ENCODE measurements around the gene TMPRSS4. TPM values are rescaled to one million over a fixed set of nuclear protein-coding genes. Genes with fewer than 3 reads are reported as not detected.

TMPRSS4 gene
- total RNA-seq, 1 experiment from 2014 or later, result not detected

DNA sequence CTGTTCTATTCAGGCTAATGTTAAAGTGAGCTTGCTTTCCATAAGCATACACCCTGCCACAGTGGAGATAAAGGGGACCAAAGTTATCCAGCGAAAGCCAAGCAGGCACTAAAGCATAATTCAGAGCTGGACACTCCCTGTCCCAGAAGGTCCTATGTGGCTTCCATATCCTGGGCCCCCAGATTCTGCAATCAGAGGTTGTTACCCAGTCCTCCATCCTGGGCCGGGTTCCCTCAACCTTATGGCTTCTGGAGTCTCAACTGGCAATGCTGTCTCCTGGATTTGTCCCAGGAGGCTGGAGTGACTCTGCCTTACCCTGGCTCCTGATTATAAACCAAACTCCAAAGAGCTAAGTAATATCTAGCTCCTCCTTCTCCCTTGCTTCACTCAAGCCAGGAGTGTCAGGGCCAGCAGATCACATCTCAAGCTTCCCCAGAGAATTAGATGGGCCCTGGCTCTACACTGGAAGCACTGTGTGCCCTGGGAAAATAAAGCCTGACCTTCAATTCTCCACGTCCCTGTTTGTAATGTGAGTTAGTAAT is 23.9 kb downstream of the TMPRSS4 start:
- no peaks in the 10 kb centered on the region for H3K9me3 ChIP-seq (ENCODE audit: low read length)
- H3K9me2 ChIP-seq (replicated peaks; ENCODE audit: insufficient read depth, low read length), result no peaks in the 10 kb centered on the region
- no peak overlapping the region for H3K4me2 ChIP-seq (ENCODE audit: low read depth, low read length, poor library complexity, severe bottlenecking)
- H2AFZ ChIP-seq (ENCODE audit: low read length), result no peak overlapping the region
- no peaks in the 10 kb centered on the region for H3K79me2 ChIP-seq (ENCODE audit: low read length)
- H3K4me1 ChIP-seq (ENCODE audit: low read length), result 0 out of 2 replicates have a peak, but pooled peaks cover 3% of the 10 kb centered on the region
- H3K27me3 ChIP-seq (ENCODE audit: low read length), result no peaks in the 10 kb centered on the region
- no peak overlapping the region for H3K4me3 ChIP-seq (ENCODE audit: low read length)
- no peak for DNase-seq
- no peak overlapping the region for H3K9ac ChIP-seq (ENCODE audit: low read length)
- H4K20me1 ChIP-seq (ENCODE audit: insufficient read depth, low read depth, low read length), result no peaks in the 10 kb centered on the region
- no peaks in the 10 kb centered on the region for H3K36me3 ChIP-seq (ENCODE audit: insufficient read depth, low read length)
- no peak overlapping the region for H3K27ac ChIP-seq (ENCODE audit: low read length)

- Histone ChIP-seq H3K27me3 (ENCODE audit: low read length) (no peaks in the 10 kb centered on the region), H2AFZ (ENCODE audit: low read length) (no peak overlapping the region), H3K4me2 (ENCODE audit: low read depth, low read length, poor library complexity, severe bottlenecking) (no peak overlapping the region), H3K9ac (ENCODE audit: low read length) (no peak overlapping the region), H3K9me3 (ENCODE audit: low read length) (no peaks in the 10 kb centered on the region), H3K4me3 (ENCODE audit: low read length) (no peak overlapping the region), H3K36me3 (ENCODE audit: insufficient read depth, low read length) (no peaks in the 10 kb centered on the region), H3K9me2 (replicated peaks; ENCODE audit: insufficient read depth, low read length) (no peaks in the 10 kb centered on the region), H3K27ac (ENCODE audit: low read length) (no peak overlapping the region), H4K20me1 (ENCODE audit: insufficient read depth, low read depth, low read length) (no peaks in the 10 kb centered on the region), H3K79me2 (ENCODE audit: low read length) (no peaks in the 10 kb centered on the region), H3K4me1 (ENCODE audit: low read length) (0 out of 2 replicates have a peak, but pooled peaks cover 3% of the 10 kb centered on the region)
- DNase-seq, result no peak
Observed at GRCh38 chr11:118102721-118103261, 25.9 kb downstream of the TMPRSS4 start.

DNA sequence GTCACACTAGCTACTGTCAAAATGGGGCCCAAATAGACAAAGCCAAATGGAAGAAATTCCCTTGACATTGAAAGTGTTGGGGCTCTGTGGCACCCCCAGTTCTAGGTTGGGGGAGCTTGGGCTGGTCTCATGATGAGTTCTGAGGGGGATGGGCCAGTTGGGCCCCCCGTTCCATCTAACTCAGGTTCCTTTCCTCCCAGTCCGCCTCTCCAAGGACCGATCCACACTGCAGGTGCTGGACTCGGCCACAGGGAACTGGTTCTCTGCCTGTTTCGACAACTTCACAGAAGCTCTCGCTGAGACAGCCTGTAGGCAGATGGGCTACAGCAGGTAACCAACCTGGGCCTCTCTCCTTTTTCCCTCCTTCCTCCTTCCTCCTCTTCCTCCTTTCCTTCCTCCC is 27.6 kb downstream of the TMPRSS4 start:
- Histone ChIP-seq H3K27me3 (ENCODE audit: low read length) (no peaks in the 10 kb centered on the region), H2AFZ (ENCODE audit: low read length) (no peak overlapping the region), H3K4me2 (ENCODE audit: low read depth, low read length, poor library complexity, severe bottlenecking) (no peak overlapping the region), H3K9me2 (replicated peaks; ENCODE audit: insufficient read depth, low read length) (no peaks in the 10 kb centered on the region), H3K4me3 (ENCODE audit: low read length) (no peak overlapping the region), H3K9ac (ENCODE audit: low read length) (no peak overlapping the region), H3K36me3 (ENCODE audit: insufficient read depth, low read length) (no peaks in the 10 kb centered on the region), H3K79me2 (ENCODE audit: low read length) (no peaks in the 10 kb centered on the region), H3K9me3 (ENCODE audit: low read length) (no peaks in the 10 kb centered on the region), H3K27ac (ENCODE audit: low read length) (no peak overlapping the region), H3K4me1 (ENCODE audit: low read length) (0 out of 2 replicates have a peak, but pooled peaks cover 3% of the 10 kb centered on the region), H4K20me1 (ENCODE audit: insufficient read depth, low read depth, low read length) (no peaks in the 10 kb centered on the region)
- no peak for DNase-seq

GRCh38 chr11:118105657-118106305 is 28.9 kb downstream of the TMPRSS4 start:
- no peak for DNase-seq
- H4K20me1 ChIP-seq (ENCODE audit: insufficient read depth, low read depth, low read length), result no peaks in the 10 kb centered on the region
- no peaks in the 10 kb centered on the region for H3K27me3 ChIP-seq (ENCODE audit: low read length)
- no peaks in the 10 kb centered on the region for H3K9me2 ChIP-seq (replicated peaks; ENCODE audit: insufficient read depth, low read length)
- no peaks in the 10 kb centered on the region for H3K79me2 ChIP-seq (ENCODE audit: low read length)
- H2AFZ ChIP-seq (ENCODE audit: low read length), result no peak overlapping the region
- no peaks in the 10 kb centered on the region for H3K9me3 ChIP-seq (ENCODE audit: low read length)
- H3K4me1 ChIP-seq (ENCODE audit: low read length), result 0 out of 2 replicates have a peak, but pooled peaks cover 3% of the 10 kb centered on the region
- no peak overlapping the region for H3K4me2 ChIP-seq (ENCODE audit: low read depth, low read length, poor library complexity, severe bottlenecking)
- H3K4me3 ChIP-seq (ENCODE audit: low read length), result no peak overlapping the region
- H3K9ac ChIP-seq (ENCODE audit: low read length), result no peak overlapping the region
- H3K36me3 ChIP-seq (ENCODE audit: insufficient read depth, low read length), result no peaks in the 10 kb centered on the region
- H3K27ac ChIP-seq (ENCODE audit: low read length), result no peak overlapping the region

DNA sequence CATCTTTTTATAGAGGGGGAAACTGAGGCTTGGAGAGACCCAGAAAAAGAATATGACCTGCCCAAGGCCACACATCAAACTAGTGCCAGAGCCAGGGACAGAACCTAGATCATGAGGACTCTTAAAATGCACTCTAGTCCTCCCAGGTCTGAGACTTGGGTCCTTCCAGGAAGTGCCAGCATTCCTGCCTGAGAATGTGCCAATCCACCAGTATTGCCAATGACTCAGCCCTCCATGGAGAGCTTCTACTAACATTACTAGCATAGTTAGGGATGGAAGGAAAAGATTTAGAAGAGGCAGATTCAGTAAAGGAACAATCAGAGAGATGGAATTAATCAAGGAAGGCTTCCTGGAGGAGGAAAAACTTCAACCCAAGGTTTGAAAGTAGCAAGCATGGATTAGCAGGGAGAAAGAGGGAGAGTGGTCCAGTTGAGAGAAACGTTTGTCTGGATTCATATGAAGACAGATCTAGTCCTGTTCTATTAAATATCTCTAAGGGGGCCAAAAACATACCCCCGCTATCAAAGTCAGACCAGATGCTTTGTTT is 30.0 kb downstream of the TMPRSS4 start:
- Histone ChIP-seq H3K4me2 (ENCODE audit: low read depth, low read length, poor library complexity, severe bottlenecking) (no peak overlapping the region), H3K27ac (ENCODE audit: low read length) (no peak overlapping the region), H3K9me2 (replicated peaks; ENCODE audit: insufficient read depth, low read length) (no peaks in the 10 kb centered on the region)

GRCh38 chr11:118108513-118108912 is 31.6 kb downstream of the TMPRSS4 start:
- Histone ChIP-seq H3K9ac (ENCODE audit: low read length) (no peak overlapping the region), H3K36me3 (ENCODE audit: insufficient read depth, low read length) (no peaks in the 10 kb centered on the region), H3K9me2 (replicated peaks; ENCODE audit: insufficient read depth, low read length) (no peaks in the 10 kb centered on the region), H4K20me1 (ENCODE audit: insufficient read depth, low read depth, low read length) (no peaks in the 10 kb centered on the region), H3K4me1 (ENCODE audit: low read length) (0 out of 2 replicates have a peak, but pooled peaks cover 3% of the 10 kb centered on the region), H3K9me3 (ENCODE audit: low read length) (no peaks in the 10 kb centered on the region), H3K27ac (ENCODE audit: low read length) (no peak overlapping the region), H2AFZ (ENCODE audit: low read length) (no peak overlapping the region), H3K79me2 (ENCODE audit: low read length) (no peaks in the 10 kb centered on the region), H3K4me3 (ENCODE audit: low read length) (no peak overlapping the region), H3K27me3 (ENCODE audit: low read length) (no peaks in the 10 kb centered on the region), H3K4me2 (ENCODE audit: low read depth, low read length, poor library complexity, severe bottlenecking) (no peak overlapping the region)
- DNase-seq, result no peak

More for the DNA sequence above, 30.0 kb downstream of the TMPRSS4 start:
- H3K4me1 ChIP-seq (ENCODE audit: low read length), result 0 out of 2 replicates have a peak, but pooled peaks cover 3% of the 10 kb centered on the region
- no peak overlapping the region for H2AFZ ChIP-seq (ENCODE audit: low read length)
- H3K4me3 ChIP-seq (ENCODE audit: low read length), result no peak overlapping the region
- H3K9me3 ChIP-seq (ENCODE audit: low read length), result no peaks in the 10 kb centered on the region
- no peak for DNase-seq
- no peaks in the 10 kb centered on the region for H4K20me1 ChIP-seq (ENCODE audit: insufficient read depth, low read depth, low read length)
- no peaks in the 10 kb centered on the region for H3K27me3 ChIP-seq (ENCODE audit: low read length)
- H3K79me2 ChIP-seq (ENCODE audit: low read length), result no peaks in the 10 kb centered on the region
- H3K36me3 ChIP-seq (ENCODE audit: insufficient read depth, low read length), result no peaks in the 10 kb centered on the region
- no peak overlapping the region for H3K9ac ChIP-seq (ENCODE audit: low read length)

- Histone ChIP-seq H3K9me3 (ENCODE audit: low read length) (no peaks in the 10 kb centered on the region), H3K4me2 (ENCODE audit: low read depth, low read length, poor library complexity, severe bottlenecking) (no peak overlapping the region), H2AFZ (ENCODE audit: low read length) (no peak overlapping the region), H3K4me3 (ENCODE audit: low read length) (no peak overlapping the region), H3K36me3 (ENCODE audit: insufficient read depth, low read length) (no peaks in the 10 kb centered on the region), H3K27ac (ENCODE audit: low read length) (no peak overlapping the region), H3K79me2 (ENCODE audit: low read length) (no peaks in the 10 kb centered on the region), H4K20me1 (ENCODE audit: insufficient read depth, low read depth, low read length) (no peaks in the 10 kb centered on the region), H3K9me2 (replicated peaks; ENCODE audit: insufficient read depth, low read length) (no peaks in the 10 kb centered on the region), H3K4me1 (ENCODE audit: low read length) (0 out of 2 replicates have a peak, but pooled peaks cover 3% of the 10 kb centered on the region), H3K9ac (ENCODE audit: low read length) (no peak overlapping the region), H3K27me3 (ENCODE audit: low read length) (no peaks in the 10 kb centered on the region)
- no peak for DNase-seq
Observed at GRCh38 chr11:118109231-118109630, 32.4 kb downstream of the TMPRSS4 start.

GRCh38 chr11:118111019-118111743 is 34.3 kb downstream of the TMPRSS4 start:
- Histone ChIP-seq H3K27me3 (ENCODE audit: low read length) (no peaks in the 10 kb centered on the region), H3K9me3 (ENCODE audit: low read length) (no peaks in the 10 kb centered on the region), H3K79me2 (ENCODE audit: low read length) (no peaks in the 10 kb centered on the region), H3K9ac (ENCODE audit: low read length) (no peak overlapping the region), H3K4me3 (ENCODE audit: low read length) (no peak overlapping the region), H3K27ac (ENCODE audit: low read length) (no peak overlapping the region), H3K4me2 (ENCODE audit: low read depth, low read length, poor library complexity, severe bottlenecking) (no peak overlapping the region), H2AFZ (ENCODE audit: low read length) (no peak overlapping the region), H3K9me2 (replicated peaks; ENCODE audit: insufficient read depth, low read length) (no peaks in the 10 kb centered on the region), H3K4me1 (ENCODE audit: low read length) (no peaks in the 10 kb centered on the region), H4K20me1 (ENCODE audit: insufficient read depth, low read depth, low read length) (no peaks in the 10 kb centered on the region), H3K36me3 (ENCODE audit: insufficient read depth, low read length) (no peaks in the 10 kb centered on the region)
- DNase-seq, result no peak

Measured in Karpas-422 (cell line).